SK-N-MC (cell line): Measurements from ENCODE around the gene PTPRN2.

Experiments
- EZH2 ChIP-seq: fragments of 200-600 bp; sonication (generic); IDR thresholded peaks from one replicate; pipeline ENCODE4 v1.6.1; 2017; ENCODE audit warnings: antibody characterized with exemption
- FOXP2 ChIP-seq: optimal IDR thresholded peaks from 2 replicates; pipeline ENCODE3; 2011; ENCODE audit warnings: mild to moderate bottlenecking, moderate library complexity; ENCODE audit not compliant: insufficient read depth; ENCODE audit errors: extremely low read length, control extremely low read depth
- POLR2AphosphoS5 ChIP-seq: IDR thresholded peaks from 2 replicates; pipeline ENCODE4 v1.6.1; 2012; ENCODE audit warnings: mild to moderate bottlenecking, low read depth, low read length, borderline replicate concordance

GRCh38 chr7:158482480-158482879 is 105.1 kb downstream of the PTPRN2 start:
- no peak for TF ChIP-seq EZH2
- TF ChIP-seq POLR2AphosphoS5: no peak
- no peak for TF ChIP-seq FOXP2
